Measurements from ENCODE around the gene PDCD1LG2.

- TF ChIP-seq CTCF (IDR thresholded peaks at IDR 0.05; ENCODE audit: low read depth, low read length) (no peak), EZH2phosphoT487 (IDR thresholded peaks at IDR 0.05; ENCODE audit: low read depth) (no peak)
These were observed 43.6 kb upstream of the PDCD1LG2 start for GRCh38 chr9:5466766-5467165.
